ENCODE measurements around the gene CYP27A1. TPM values are rescaled to one million over a fixed set of nuclear protein-coding genes. Genes with fewer than 3 reads are reported as not detected.
A peak's percentile ranks its signal among the peaks of the same experiment; 100 is the strongest.

Gene CYP27A1
- total and polyA plus RNA-seq, 12 donors: 29.1 to 124 (median 81.0) TPM

GRCh38 chr2:218813771-218814460 lies 32.0 kb downstream of the CYP27A1 start:
- TF ChIP-seq POLR2A (IDR thresholded peaks at IDR 0.05): no peak
- no peak for TF ChIP-seq CTCF (IDR thresholded peaks at IDR 0.05)
- Histone ChIP-seq H3K27ac (no peak overlapping the region), H3K36me3 (replicated peaks in 1 of 2) (peaks cover 0 to 41% of the 10 kb centered on the region in 2 donors), H3K9me3 (replicated peaks in 1 of 3) (no peaks in the 10 kb centered on the region), H3K4me3 (no peak overlapping the region), H3K27me3 (no peaks in the 10 kb centered on the region), H3K4me1 (replicated peaks in 1 of 2) (no peaks in the 10 kb centered on the region)
- WGBS, 4 donors: 86 to 93% (median 90%) methylated on average over 11 of the region's 11 CpGs
- intact Hi-C loops (cut with DNase I): no loop called here
- DNase-seq: no peak

DNA sequence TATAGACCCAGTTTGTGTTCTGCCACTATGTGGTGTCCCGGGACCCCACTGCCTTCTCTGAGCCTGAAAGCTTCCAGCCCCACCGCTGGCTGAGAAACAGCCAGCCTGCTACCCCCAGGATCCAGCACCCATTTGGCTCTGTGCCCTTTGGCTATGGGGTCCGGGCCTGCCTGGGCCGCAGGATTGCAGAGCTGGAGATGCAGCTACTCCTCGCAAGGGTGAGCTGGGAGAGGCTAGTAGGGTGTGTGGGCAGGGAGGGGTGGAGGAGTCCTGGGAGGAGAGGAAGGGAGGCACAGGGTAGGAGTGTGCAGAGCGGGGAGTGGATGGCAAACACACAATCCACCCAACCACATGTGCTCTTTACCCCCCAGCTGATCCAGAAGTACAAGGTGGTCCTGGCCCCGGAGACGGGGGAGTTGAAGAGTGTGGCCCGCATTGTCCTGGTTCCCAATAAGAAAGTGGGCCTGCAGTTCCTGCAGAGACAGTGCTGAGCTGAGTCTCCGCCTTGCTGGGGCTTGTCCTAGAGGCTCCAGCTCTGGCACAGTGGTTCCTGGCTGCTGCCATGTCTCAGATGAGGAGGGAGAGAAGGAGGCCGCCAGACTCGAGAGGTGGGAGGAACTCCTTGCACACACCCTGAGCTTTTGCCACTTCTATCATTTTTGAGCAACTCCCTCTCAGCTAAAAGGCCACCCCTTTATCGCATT lies 32.7 kb downstream of the CYP27A1 start:
- peak in 1 of 7 donors; percentile 21 for DNase-seq
- Histone ChIP-seq H3K36me3 (replicated peaks in 1 of 2) (peaks cover 0 to 47% of the 10 kb centered on the region in 2 donors), H3K9me3 (replicated peaks in 1 of 3) (no peaks in the 10 kb centered on the region), H3K27me3 (no peaks in the 10 kb centered on the region), H3K4me3 (no peak overlapping the region), H3K4me1 (replicated peaks in 1 of 2) (no peaks in the 10 kb centered on the region), H3K27ac (peak overlapping the region in 1 of 5 donors; percentile 48)
- 82 to 91% (median 84%) methylated on average over 6 to 13 of the region's 13 CpGs for WGBS, 4 donors
- intact Hi-C loops (cut with DNase I): no loop called here
- TF ChIP-seq POLR2A (IDR thresholded peaks at IDR 0.05): no peak
- no peak for TF ChIP-seq CTCF (IDR thresholded peaks at IDR 0.05)

GRCh38 chr2:218815244-218815637 lies 33.3 kb downstream of the CYP27A1 start:
- no peaks in the 10 kb centered on the region for H3K9me3 ChIP-seq (replicated peaks in 1 of 3)
- no peaks in the 10 kb centered on the region for H3K4me1 ChIP-seq (replicated peaks in 1 of 2)
- 46 to 74% (median 57%) methylated on average over 5 of the region's 5 CpGs for WGBS, 4 donors
- H3K27ac ChIP-seq: peak overlapping the region in 2 of 5 donors; percentile 13 to 48
- H3K36me3 ChIP-seq (replicated peaks in 1 of 2): peaks cover 0 to 47% of the 10 kb centered on the region in 2 donors
- peak in 6 of 7 donors; percentile 53 to 61 (median 56) for DNase-seq
- H3K27me3 ChIP-seq: no peaks in the 10 kb centered on the region
- no peak for TF ChIP-seq POLR2A (IDR thresholded peaks at IDR 0.05)
- TF ChIP-seq CTCF (IDR thresholded peaks at IDR 0.05): no peak
- H3K4me3 ChIP-seq: no peak overlapping the region
- intact Hi-C loops (cut with DNase I): no loop called here

DNA sequence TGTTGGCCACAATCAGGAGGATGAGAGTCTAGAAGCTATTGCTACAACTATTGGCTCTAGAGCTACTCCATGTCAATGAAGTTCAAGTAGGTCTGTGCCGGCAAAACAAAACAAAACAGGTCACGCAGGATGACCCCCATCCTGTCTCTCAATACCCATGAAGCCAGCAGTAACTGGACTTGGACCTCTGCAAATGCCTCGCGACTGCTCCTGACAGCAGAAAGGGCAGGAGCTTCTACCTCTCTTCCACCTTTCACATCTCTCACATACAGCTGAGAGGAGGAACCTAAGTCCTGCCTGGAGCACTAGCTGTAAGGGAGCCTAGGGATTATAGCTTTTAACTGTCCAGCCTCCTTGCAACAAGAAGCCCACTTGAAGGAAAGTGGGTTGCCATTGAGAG lies 33.7 kb downstream of the CYP27A1 start:
- Histone ChIP-seq H3K36me3 (replicated peaks in 1 of 2) (peaks cover 0 to 47% of the 10 kb centered on the region in 2 donors), H3K9me3 (replicated peaks in 1 of 3) (no peaks in the 10 kb centered on the region), H3K4me1 (replicated peaks in 1 of 2) (no peaks in the 10 kb centered on the region), H3K27me3 (no peaks in the 10 kb centered on the region), H3K27ac (peak overlapping the region in 2 of 5 donors; percentile 13 to 48), H3K4me3 (no peak overlapping the region)
- TF ChIP-seq POLR2A (IDR thresholded peaks at IDR 0.05) (no peak), CTCF (IDR thresholded peaks at IDR 0.05) (no peak)
- DNase-seq: peak in 1 of 7 donors; percentile 34
- intact Hi-C loops (cut with DNase I): no loop called here
- 82 to 98% (median 90%) methylated on average over 4 of the region's 4 CpGs for WGBS, 4 donors
